Astrocyte (in vitro differentiated cells and primary cell): ENCODE measurements around the gene LGI1. TPM values are rescaled to one million over a fixed set of nuclear protein-coding genes. Genes with fewer than 3 reads are reported as not detected.

Source experiments
- DNase-seq: peaks from one replicate; pipeline ENCODE4 v3.0.0-alpha.2; 2010; ENCODE audit warnings: low read depth
- FAIRE-seq: peaks from 2 replicates; lab custom pipeline; 2011; peaks lifted over from hg19 to GRCh38; lab: Jason Lieb, UNC
- H2AFZ ChIP-seq: 2 replicates; pipeline ENCODE4 v1.6.0; 2012; ENCODE audit warnings: low read depth, low read length, inconsistent platforms
- H3K27ac ChIP-seq: 2 replicates; pipeline ENCODE4 v1.5.1; 2011; ENCODE audit warnings: low read depth, low read length, inconsistent platforms
- H3K27me3 ChIP-seq: 2 replicates; pipeline ENCODE4 v1.6.0; 2011; ENCODE audit warnings: low read length, inconsistent platforms; ENCODE audit not compliant: insufficient read depth
- H3K36me3 ChIP-seq: 2 replicates; pipeline ENCODE4 v1.5.1; 2011; ENCODE audit warnings: low read length, inconsistent platforms; ENCODE audit not compliant: insufficient read depth
- H3K4me1 ChIP-seq: 2 replicates; pipeline ENCODE4 v1.5.1; 2011; ENCODE audit warnings: low read length, inconsistent platforms; ENCODE audit not compliant: insufficient read depth
- H3K4me2 ChIP-seq: 2 replicates; pipeline ENCODE4 v1.6.0; 2012; ENCODE audit warnings: low read length, inconsistent platforms
- H3K4me3 ChIP-seq: 2 replicates; pipeline ENCODE4 v1.5.1; 2011; ENCODE audit warnings: low read depth, mild to moderate bottlenecking, low read length, inconsistent platforms; ENCODE audit not compliant: insufficient read depth
- H3K79me2 ChIP-seq: 2 replicates; pipeline ENCODE4 v1.6.0; 2012; ENCODE audit warnings: mild to moderate bottlenecking, low read length, inconsistent platforms; ENCODE audit not compliant: insufficient read depth
- H3K9ac ChIP-seq: 2 replicates; pipeline ENCODE4 v1.6.0; 2012; ENCODE audit warnings: mild to moderate bottlenecking, low read length, inconsistent platforms
- H3K9me3 ChIP-seq: 2 replicates; pipeline ENCODE4 v1.5.1; 2012; ENCODE audit warnings: low read depth, mild to moderate bottlenecking, low read length, inconsistent platforms; ENCODE audit not compliant: insufficient read depth
- H4K20me1 ChIP-seq: 2 replicates; pipeline ENCODE4 v1.6.0; 2012; ENCODE audit warnings: low read length, inconsistent platforms; ENCODE audit not compliant: insufficient read depth
- H3K27ac Mint-ChIP-seq: one replicate; pipeline ENCODE4 v1.8.0; 2021; ENCODE audit warnings: mild to moderate bottlenecking, mixed read lengths; ENCODE audit not compliant: unreplicated experiment
- H3K27me3 Mint-ChIP-seq: one replicate; pipeline ENCODE4 v1.8.0; 2021; ENCODE audit warnings: low read depth, mixed read lengths; ENCODE audit not compliant: unreplicated experiment
- H3K36me3 Mint-ChIP-seq: one replicate; pipeline ENCODE4 v1.8.0; 2021; ENCODE audit warnings: low read depth, mixed read lengths; ENCODE audit not compliant: unreplicated experiment
- H3K4me1 Mint-ChIP-seq: one replicate; pipeline ENCODE4 v1.8.0; 2021; ENCODE audit warnings: low read depth, mixed read lengths; ENCODE audit not compliant: unreplicated experiment
- H3K4me3 Mint-ChIP-seq: one replicate; pipeline ENCODE4 v1.8.0; 2021; ENCODE audit warnings: mild to moderate bottlenecking, moderate library complexity, mixed read lengths; ENCODE audit not compliant: unreplicated experiment
- H3K9me3 Mint-ChIP-seq: one replicate; pipeline ENCODE4 v1.8.0; 2021; ENCODE audit warnings: mild to moderate bottlenecking, mixed read lengths; ENCODE audit not compliant: unreplicated experiment
- CTCF ChIP-seq: IDR thresholded peaks from 2 replicates; pipeline ENCODE4 v1.5.1; 2011; ENCODE audit warnings: low read depth, mild to moderate bottlenecking, inconsistent platforms, low read length, moderate library complexity; ENCODE audit not compliant: insufficient read depth
- EZH2 ChIP-seq: IDR thresholded peaks from 2 replicates; pipeline ENCODE4 v1.6.1; 2012; ENCODE audit warnings: mild to moderate bottlenecking, low read length, inconsistent platforms; ENCODE audit not compliant: insufficient read depth
- total RNA-seq: library from RNA; stranded (reverse); gene quantifications from 2 replicates; pipeline ENCODE4 v1.2.1, GENCODE V29; 2021

Gene LGI1
- total RNA-seq, 1 donor from 2014 or later, result 2.0 TPM

- no peaks in the 10 kb centered on the region for H3K36me3 ChIP-seq
- H2AFZ ChIP-seq, result no peak overlapping the region
- no peak overlapping the region for H3K4me3 ChIP-seq
- no peak overlapping the region for H3K4me2 ChIP-seq
- H3K27ac ChIP-seq, result no peak overlapping the region
- Mint-ChIP-seq H3K27me3 (peaks cover 44% of the 10 kb centered on the region), H3K4me1 (no peaks in the 10 kb centered on the region), H3K9me3 (peaks cover 3% of the 10 kb centered on the region), H3K4me3 (no peak overlapping the region), H3K36me3 (no peaks in the 10 kb centered on the region), H3K27ac (no peak overlapping the region)
- no peaks in the 10 kb centered on the region for H3K27me3 ChIP-seq
- peaks cover 2% of the 10 kb centered on the region for H3K9me3 ChIP-seq
- H3K79me2 ChIP-seq, result no peaks in the 10 kb centered on the region
- no peaks in the 10 kb centered on the region for H3K4me1 ChIP-seq
- FAIRE-seq, result no peak
- no peaks in the 10 kb centered on the region for H4K20me1 ChIP-seq
- TF ChIP-seq EZH2 (no peak), CTCF (no peak)
- no peak for DNase-seq
- H3K9ac ChIP-seq, result no peak overlapping the region
Observed at GRCh38 chr10:93835770-93836169, 78.0 kb downstream of the LGI1 start.

GRCh38 chr10:93837822-93838221, 80.1 kb downstream of the LGI1 start:
- Mint-ChIP-seq H3K4me1 (no peaks in the 10 kb centered on the region), H3K4me3 (no peak overlapping the region), H3K36me3 (no peaks in the 10 kb centered on the region), H3K9me3 (peaks cover 3% of the 10 kb centered on the region), H3K27ac (no peak overlapping the region), H3K27me3 (peaks cover 59% of the 10 kb centered on the region)
- Histone ChIP-seq H3K79me2 (no peaks in the 10 kb centered on the region), H4K20me1 (no peaks in the 10 kb centered on the region), H3K36me3 (no peaks in the 10 kb centered on the region), H3K4me3 (no peak overlapping the region), H3K4me2 (no peak overlapping the region), H3K9ac (no peak overlapping the region), H2AFZ (no peak overlapping the region), H3K9me3 (peaks cover 2% of the 10 kb centered on the region), H3K4me1 (no peaks in the 10 kb centered on the region), H3K27ac (no peak overlapping the region), H3K27me3 (peaks cover 2% of the 10 kb centered on the region)
- FAIRE-seq, result no peak
- no peak for DNase-seq
- no peak for TF ChIP-seq EZH2
- no peak for TF ChIP-seq CTCF

- Histone ChIP-seq H3K79me2 (no peaks in the 10 kb centered on the region), H3K27ac (no peak overlapping the region), H3K4me2 (no peak overlapping the region), H3K36me3 (no peaks in the 10 kb centered on the region), H2AFZ (no peak overlapping the region), H3K27me3 (peaks cover 2% of the 10 kb centered on the region), H3K4me1 (no peaks in the 10 kb centered on the region), H3K9ac (no peak overlapping the region), H3K4me3 (no peak overlapping the region), H3K9me3 (peaks cover 2% of the 10 kb centered on the region), H4K20me1 (no peaks in the 10 kb centered on the region)
- Mint-ChIP-seq H3K9me3 (peaks cover 3% of the 10 kb centered on the region), H3K27ac (no peak overlapping the region), H3K27me3 (peaks cover 59% of the 10 kb centered on the region), H3K4me3 (no peak overlapping the region), H3K36me3 (no peaks in the 10 kb centered on the region), H3K4me1 (no peaks in the 10 kb centered on the region)
- FAIRE-seq, result no peak
- TF ChIP-seq CTCF, result no peak
- no peak for TF ChIP-seq EZH2
- DNase-seq, result no peak
Observed at GRCh38 chr10:93838278-93838677, 80.5 kb downstream of the LGI1 start.
